Measurements from ENCODE around the gene SUGCT. TPM values are rescaled to one million over a fixed set of nuclear protein-coding genes. Genes with fewer than 3 reads are reported as not detected.

SUGCT gene
- polyA plus RNA-seq, 1 of the 3 experiments (the other 2 are of a cell fraction), result 53.7 TPM

GRCh38 chr7:40394400-40394799, 259.6 kb downstream of the SUGCT start:
- 84% methylated on average over 1 of the region's 1 CpG for WGBS (ENCODE audit: low lambda C conversion rate)
- CTCF ChIA-PET, result no interaction called here
- DNase-seq, result no peak

More at GRCh38 chr7:40394400-40394799, 259.6 kb downstream of the SUGCT start:
- Histone ChIP-seq H4K20me1 (ENCODE audit: insufficient read depth) (no peaks in the 10 kb centered on the region), H3K36me3 (replicated peaks in 1 of 2; ENCODE audit: control insufficient read depth in 1 of 2, insufficient read depth in 2 of 2, low read length in 1 of 2) (no peaks in the 10 kb centered on the region), H3K4me3 (ENCODE audit: low read depth in 2 of 2, low read length in 1 of 2) (no peak overlapping the region), H3K9me3 (no peaks in the 10 kb centered on the region), H3K27me3 (ENCODE audit: insufficient read depth) (no peaks in the 10 kb centered on the region), H3K9ac (no peak overlapping the region), H3K4me2 (no peak overlapping the region), H2AFZ (ENCODE audit: low read depth) (no peak overlapping the region), H3K4me1 (ENCODE audit: control insufficient read depth in 1 of 2, insufficient read depth in 2 of 2, low read depth in 1 of 2, low read length in 1 of 2) (no peaks in the 10 kb centered on the region; a peak in 1 of 4 replicates), H3F3A (replicated peaks; ENCODE audit: insufficient read depth) (peaks cover 6% of the 10 kb centered on the region), H3K9me2 (no peaks in the 10 kb centered on the region), H3K79me2 (ENCODE audit: insufficient read depth) (no peaks in the 10 kb centered on the region), H3K27ac (ENCODE audit: low read depth in 2 of 2, low read length in 1 of 2) (no peak overlapping the region)
- no peak for TF ChIP-seq MXI1 (IDR thresholded peaks at IDR 0.05; ENCODE audit: low read depth, low read length)
- no peak for TF ChIP-seq USF2 (IDR thresholded peaks at IDR 0.05; ENCODE audit: borderline replicate concordance, low read depth, low read length)
- no peak for TF ChIP-seq FOXM1 (IDR thresholded peaks at IDR 0.05; ENCODE audit: low read depth)
- TF ChIP-seq CTCF (IDR thresholded peaks at IDR 0.05), result no peak
- no peak for TF ChIP-seq ZBTB33 (IDR thresholded peaks at IDR 0.05; ENCODE audit: borderline replicate concordance, low read depth)
- TF ChIP-seq TCF12 (IDR thresholded peaks at IDR 0.05), result no peak
- no peak for TF ChIP-seq NFIC (IDR thresholded peaks at IDR 0.05; ENCODE audit: borderline replicate concordance)
- no peak for TF ChIP-seq MAX (IDR thresholded peaks at IDR 0.05; ENCODE audit: low read depth)
- no peak for TF ChIP-seq IRF3 (IDR thresholded peaks at IDR 0.05; ENCODE audit: low read depth, low read length)
- TF ChIP-seq SIN3A (IDR thresholded peaks at IDR 0.05; ENCODE audit: borderline replicate concordance, low read depth, low read length), result no peak
- TF ChIP-seq PBX3 (IDR thresholded peaks at IDR 0.05), result no peak
- no peak for TF ChIP-seq ELF1 (IDR thresholded peaks at IDR 0.05)
- no peak for TF ChIP-seq RFX5 (IDR thresholded peaks at IDR 0.05; ENCODE audit: low read length)
- TF ChIP-seq EZH2phosphoT487 (IDR thresholded peaks at IDR 0.05; ENCODE audit: borderline replicate concordance, low read depth), result no peak
- no peak for TF ChIP-seq TAF1 (IDR thresholded peaks at IDR 0.05; ENCODE audit: borderline replicate concordance, low read depth, low read length)
- no peak for TF ChIP-seq JUND (IDR thresholded peaks at IDR 0.05)
- no peak for TF ChIP-seq TEAD4 (IDR thresholded peaks at IDR 0.05; ENCODE audit: borderline replicate concordance, insufficient read depth)
- TF ChIP-seq GABPA (IDR thresholded peaks at IDR 0.05; ENCODE audit: low read depth), result no peak
- no peak for TF ChIP-seq SMC3 (IDR thresholded peaks at IDR 0.05; ENCODE audit: low read depth, low read length)
- TF ChIP-seq NRF1 (IDR thresholded peaks at IDR 0.05; ENCODE audit: low read depth, low read length), result no peak
- POLR2A ChIA-PET, result no interaction called here

Data from SK-N-SH (cell line).